NCI-H1048 (cell line): Measurements from ENCODE around the gene EEF2KMT.

Experiments
- DNase-seq: peaks from one replicate; lab custom pipeline; 2025; lab: John Stamatoyannopoulos, UW

EEF2KMT gene

GRCh38 chr16:5041600-5042133, 55.9 kb downstream of the EEF2KMT start:
- no peak for DNase-seq

- no peak for DNase-seq
These were observed 57.1 kb downstream of the EEF2KMT start for GRCh38 chr16:5040451-5040850.

- DNase-seq, result no peak
These were observed 61.1 kb downstream of the EEF2KMT start for GRCh38 chr16:5036228-5037156.

GRCh38 chr16:5035909-5036227, 61.7 kb downstream of the EEF2KMT start:
- no peak for DNase-seq
